MCF 10A (cell line): ENCODE measurements around the gene USP25. TPM values are rescaled to one million over a fixed set of nuclear protein-coding genes. Genes with fewer than 3 reads are reported as not detected.

Experiments used
- BruUV-seq: library from RNA; stranded (reverse); fragments of 400-500 nt; replicated peaks from 2 replicates; lab custom pipeline; 2021; lab: Mats Ljungman, UMichigan
- CTCF ChIA-PET: fragments of 300-600 bp; sonication (Branson Sonifier 250); formaldehyde crosslinking; extraction: SDS; loops from one replicate; lab custom pipeline; 2021; ENCODE audit warnings: antibody characterized with exemption, inconsistent platforms; lab: Yijun Ruan, JAX
- POLR2A ChIA-PET: fragments of 300-600, 350-650 bp; sonication (Branson Sonifier 250); formaldehyde crosslinking; extraction: SDS; loops from one replicate; lab custom pipeline; 2020; ENCODE audit warnings: antibody characterized with exemption, inconsistent platforms; lab: Yijun Ruan, JAX
- DNase-seq: peaks from one replicate; pipeline ENCODE4 v3.0.0-alpha.2; 2018; ENCODE audit not compliant: unreplicated experiment
- H3K27ac Mint-ChIP-seq: one replicate; pipeline ENCODE4 v1.8.0; 2022; ENCODE audit warnings: mild to moderate bottlenecking, low read depth, mixed read lengths; ENCODE audit not compliant: unreplicated experiment
- H3K27me3 Mint-ChIP-seq: one replicate; pipeline ENCODE4 v1.8.0; 2022; ENCODE audit warnings: mixed read lengths; ENCODE audit not compliant: insufficient read depth, unreplicated experiment
- H3K36me3 Mint-ChIP-seq: one replicate; pipeline ENCODE4 v1.8.0; 2022; ENCODE audit warnings: mild to moderate bottlenecking, moderate library complexity, mixed read lengths; ENCODE audit not compliant: insufficient read depth, unreplicated experiment
- H3K4me1 Mint-ChIP-seq: one replicate; pipeline ENCODE4 v1.8.0; 2022; ENCODE audit warnings: mixed read lengths; ENCODE audit not compliant: insufficient read depth, unreplicated experiment
- H3K4me3 Mint-ChIP-seq: one replicate; pipeline ENCODE4 v1.8.0; 2022; ENCODE audit warnings: mild to moderate bottlenecking, moderate library complexity, mixed read lengths; ENCODE audit not compliant: unreplicated experiment
- H3K9me3 Mint-ChIP-seq: one replicate; pipeline ENCODE4 v1.8.0; 2022; ENCODE audit warnings: mixed read lengths; ENCODE audit not compliant: unreplicated experiment
- intact Hi-C: fragments of 100-400 bp; cut with micrococcal nuclease; formaldehyde crosslinking; loops from 2 replicates; pipeline ENCODE4 v1.14.1; 2022
- total RNA-seq: library from RNA; stranded (reverse); gene quantifications from 2 replicates; pipeline ENCODE4 v1.2.3, GENCODE V29; 2022
- TF ChIP-seq, protein P1 (sequence below): fragments of 200-600 bp; IDR thresholded peaks from one replicate; pipeline ENCODE4 v1.8.0; 2022; ENCODE audit warnings: antibody characterized with exemption, mild to moderate bottlenecking; ENCODE audit not compliant: unreplicated experiment

Gene USP25
- total RNA-seq, 1 experiment from 2014 or later: 90.8 TPM

DNA sequence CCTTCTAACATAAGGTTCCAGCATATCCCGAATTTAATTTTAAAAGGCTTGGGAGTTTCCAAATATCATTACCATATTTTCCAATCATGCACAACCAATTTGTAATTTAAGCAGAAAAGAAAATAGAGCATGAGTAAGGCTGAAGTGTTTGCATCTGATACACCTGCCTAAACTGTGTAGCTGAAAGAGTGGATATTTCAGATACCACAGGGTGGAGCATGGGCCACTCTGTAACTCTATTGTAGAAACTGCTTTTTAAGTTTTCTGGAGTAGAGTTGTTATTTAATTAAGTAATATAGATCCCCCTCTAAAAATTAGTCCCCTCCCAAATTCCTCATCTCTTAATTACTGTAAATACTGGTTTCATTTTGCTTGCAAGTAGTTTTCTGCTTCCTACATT lies 199.8 kb downstream of the USP25 start:
- H3K4me3 Mint-ChIP-seq: no peak overlapping the region
- ChIA-PET POLR2A (no interaction called here), CTCF (interaction anchor here (0.6 kb wide), 1 partner anchor 167 kb away, joined by 5 read pairs; no protein-coding TSS in a partner anchor)
- no peaks in the 10 kb centered on the region for H3K27me3 Mint-ChIP-seq
- TF ChIP-seq, protein P1, sequence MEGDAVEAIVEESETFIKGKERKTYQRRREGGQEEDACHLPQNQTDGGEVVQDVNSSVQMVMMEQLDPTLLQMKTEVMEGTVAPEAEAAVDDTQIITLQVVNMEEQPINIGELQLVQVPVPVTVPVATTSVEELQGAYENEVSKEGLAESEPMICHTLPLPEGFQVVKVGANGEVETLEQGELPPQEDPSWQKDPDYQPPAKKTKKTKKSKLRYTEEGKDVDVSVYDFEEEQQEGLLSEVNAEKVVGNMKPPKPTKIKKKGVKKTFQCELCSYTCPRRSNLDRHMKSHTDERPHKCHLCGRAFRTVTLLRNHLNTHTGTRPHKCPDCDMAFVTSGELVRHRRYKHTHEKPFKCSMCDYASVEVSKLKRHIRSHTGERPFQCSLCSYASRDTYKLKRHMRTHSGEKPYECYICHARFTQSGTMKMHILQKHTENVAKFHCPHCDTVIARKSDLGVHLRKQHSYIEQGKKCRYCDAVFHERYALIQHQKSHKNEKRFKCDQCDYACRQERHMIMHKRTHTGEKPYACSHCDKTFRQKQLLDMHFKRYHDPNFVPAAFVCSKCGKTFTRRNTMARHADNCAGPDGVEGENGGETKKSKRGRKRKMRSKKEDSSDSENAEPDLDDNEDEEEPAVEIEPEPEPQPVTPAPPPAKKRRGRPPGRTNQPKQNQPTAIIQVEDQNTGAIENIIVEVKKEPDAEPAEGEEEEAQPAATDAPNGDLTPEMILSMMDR: no peak
- intact Hi-C loops: no loop called here
- no TSS peak for BruUV-seq
- peaks cover 12% of the 10 kb centered on the region for H3K9me3 Mint-ChIP-seq
- H3K4me1 Mint-ChIP-seq: no peaks in the 10 kb centered on the region
- no peak overlapping the region for H3K27ac Mint-ChIP-seq
- no peaks in the 10 kb centered on the region for H3K36me3 Mint-ChIP-seq
- no peak for DNase-seq
